ENCODE results near the gene DAND5. TPM values are rescaled to one million over a fixed set of nuclear protein-coding genes. Genes with fewer than 3 reads are reported as not detected.
A peak's percentile ranks its signal among the peaks of the same experiment; 100 is the strongest.

The DAND5 gene
- total and polyA plus RNA-seq, 9 of the 15 experiments (the other 6 are each of a cell fraction or from before 2014, with no cell fraction given), result 0.22 to 0.83 (median 0.60) TPM

DNA sequence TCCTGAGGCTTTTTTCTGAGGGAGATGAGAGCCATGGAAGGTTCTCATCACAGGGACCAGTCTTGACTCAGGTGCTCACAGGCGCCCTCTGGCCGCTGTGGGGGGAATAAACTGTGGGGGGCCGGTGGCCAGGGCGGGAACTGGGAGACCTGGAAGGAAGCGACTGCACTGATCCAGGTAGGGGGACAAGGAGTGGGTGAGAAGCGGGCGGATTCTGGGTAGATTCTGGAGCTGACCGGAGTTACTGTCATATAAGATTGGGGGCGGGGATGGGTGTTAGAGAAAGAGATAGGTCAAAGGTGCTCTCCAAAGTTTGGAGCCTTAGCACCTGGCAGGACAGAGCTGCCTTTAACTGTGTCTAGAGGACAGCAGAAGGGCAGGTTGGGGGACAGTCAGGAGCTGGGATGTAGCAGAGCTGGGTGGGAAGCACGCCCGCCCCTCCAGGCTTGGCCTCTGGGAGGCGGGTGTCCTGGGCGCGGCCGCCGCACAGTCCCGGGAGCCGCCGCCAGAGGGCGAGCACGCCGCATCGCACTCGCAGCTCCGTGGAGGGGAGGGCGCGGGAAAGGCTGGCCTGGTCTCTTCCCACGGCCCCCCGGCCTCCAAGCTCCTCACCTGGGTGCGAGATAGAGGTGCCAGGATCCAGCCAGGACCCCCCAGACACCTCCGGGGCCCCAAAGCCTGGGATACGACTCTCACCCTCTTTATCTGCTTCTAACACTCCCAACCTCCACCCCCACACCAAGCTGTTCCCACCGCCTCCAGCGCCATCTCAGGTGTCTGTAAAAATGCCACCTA lies 4.2 kb upstream of the DAND5 start (continued):
- TF ChIP-seq, protein P1, sequence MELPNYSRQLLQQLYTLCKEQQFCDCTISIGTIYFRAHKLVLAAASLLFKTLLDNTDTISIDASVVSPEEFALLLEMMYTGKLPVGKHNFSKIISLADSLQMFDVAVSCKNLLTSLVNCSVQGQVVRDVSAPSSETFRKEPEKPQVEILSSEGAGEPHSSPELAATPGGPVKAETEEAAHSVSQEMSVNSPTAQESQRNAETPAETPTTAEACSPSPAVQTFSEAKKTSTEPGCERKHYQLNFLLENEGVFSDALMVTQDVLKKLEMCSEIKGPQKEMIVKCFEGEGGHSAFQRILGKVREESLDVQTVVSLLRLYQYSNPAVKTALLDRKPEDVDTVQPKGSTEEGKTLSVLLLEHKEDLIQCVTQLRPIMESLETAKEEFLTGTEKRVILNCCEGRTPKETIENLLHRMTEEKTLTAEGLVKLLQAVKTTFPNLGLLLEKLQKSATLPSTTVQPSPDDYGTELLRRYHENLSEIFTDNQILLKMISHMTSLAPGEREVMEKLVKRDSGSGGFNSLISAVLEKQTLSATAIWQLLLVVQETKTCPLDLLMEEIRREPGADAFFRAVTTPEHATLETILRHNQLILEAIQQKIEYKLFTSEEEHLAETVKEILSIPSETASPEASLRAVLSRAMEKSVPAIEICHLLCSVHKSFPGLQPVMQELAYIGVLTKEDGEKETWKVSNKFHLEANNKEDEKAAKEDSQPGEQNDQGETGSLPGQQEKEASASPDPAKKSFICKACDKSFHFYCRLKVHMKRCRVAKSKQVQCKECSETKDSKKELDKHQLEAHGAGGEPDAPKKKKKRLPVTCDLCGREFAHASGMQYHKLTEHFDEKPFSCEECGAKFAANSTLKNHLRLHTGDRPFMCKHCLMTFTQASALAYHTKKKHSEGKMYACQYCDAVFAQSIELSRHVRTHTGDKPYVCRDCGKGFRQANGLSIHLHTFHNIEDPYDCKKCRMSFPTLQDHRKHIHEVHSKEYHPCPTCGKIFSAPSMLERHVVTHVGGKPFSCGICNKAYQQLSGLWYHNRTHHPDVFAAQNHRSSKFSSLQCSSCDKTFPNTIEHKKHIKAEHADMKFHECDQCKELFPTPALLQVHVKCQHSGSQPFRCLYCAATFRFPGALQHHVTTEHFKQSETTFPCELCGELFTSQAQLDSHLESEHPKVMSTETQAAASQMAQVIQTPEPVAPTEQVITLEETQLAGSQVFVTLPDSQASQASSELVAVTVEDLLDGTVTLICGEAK (IDR thresholded peaks at IDR 0.05), result 0 out of 2 replicates have a peak, but pooled peaks have one; percentile 66
- TF ChIP-seq, protein P1 (CRISPR knock-in tag; IDR thresholded peaks at IDR 0.05), result no peak
- TF ChIP-seq RFX1 (IDR thresholded peaks at IDR 0.05), result no peak
- TF ChIP-seq MCM2 (IDR thresholded peaks at IDR 0.05; ENCODE audit: low read depth), result no peak
- no peak; the same call in 1 of the 2 replicates for TF ChIP-seq ZNF384 (IDR thresholded peaks at IDR 0.05; ENCODE audit: low read depth, low read length)
- TF ChIP-seq ERF (CRISPR knock-in tag; IDR thresholded peaks at IDR 0.05), result no peak
- TF ChIP-seq SOX6 (IDR thresholded peaks at IDR 0.05), result 0 out of 2 replicates have a peak, but pooled peaks have one; percentile 46
- TF ChIP-seq MTA1 (IDR thresholded peaks at IDR 0.05; ENCODE audit: borderline replicate concordance), result peak; percentile 18; the same call in 1 of the 2 replicates
- peak; percentile 41 for TF ChIP-seq CC2D1A (IDR thresholded peaks at IDR 0.05)
- TF ChIP-seq ADNP (tag; IDR thresholded peaks at IDR 0.05), result no peak
- TF ChIP-seq, protein P2, sequence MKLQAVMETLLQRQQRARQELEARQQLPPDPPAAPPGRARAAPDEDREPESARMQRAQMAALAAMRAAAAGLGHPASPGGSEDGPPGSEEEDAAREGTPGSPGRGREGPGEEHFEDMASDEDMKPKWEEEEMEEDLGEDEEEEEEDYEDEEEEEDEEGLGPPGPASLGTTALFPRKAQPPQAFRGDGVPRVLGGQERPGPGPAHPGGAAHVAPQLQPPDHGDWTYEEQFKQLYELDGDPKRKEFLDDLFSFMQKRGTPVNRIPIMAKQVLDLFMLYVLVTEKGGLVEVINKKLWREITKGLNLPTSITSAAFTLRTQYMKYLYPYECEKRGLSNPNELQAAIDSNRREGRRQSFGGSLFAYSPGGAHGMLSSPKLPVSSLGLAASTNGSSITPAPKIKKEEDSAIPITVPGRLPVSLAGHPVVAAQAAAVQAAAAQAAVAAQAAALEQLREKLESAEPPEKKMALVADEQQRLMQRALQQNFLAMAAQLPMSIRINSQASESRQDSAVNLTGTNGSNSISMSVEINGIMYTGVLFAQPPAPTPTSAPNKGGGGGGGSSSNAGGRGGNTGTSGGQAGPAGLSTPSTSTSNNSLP (IDR thresholded peaks at IDR 0.05; ENCODE audit: borderline replicate concordance, low read depth, low read length), result no peak
- TF ChIP-seq CCNT2 (IDR thresholded peaks at IDR 0.05; ENCODE audit: borderline replicate concordance, extremely low read depth, insufficient read length, low read depth, low read length), result peak; percentile 63
- TF ChIP-seq RHOXF2B (CRISPR knock-in tag; conservative IDR thresholded peaks at IDR 0.05), result no peak
- TF ChIP-seq TEAD2 (tag; IDR thresholded peaks at IDR 0.05), result no peak
- no peak for TF ChIP-seq HNRNPH1 (optimal IDR thresholded peaks at IDR 0.05; ENCODE audit: low read depth, low read length)
- TF ChIP-seq, protein P3, sequence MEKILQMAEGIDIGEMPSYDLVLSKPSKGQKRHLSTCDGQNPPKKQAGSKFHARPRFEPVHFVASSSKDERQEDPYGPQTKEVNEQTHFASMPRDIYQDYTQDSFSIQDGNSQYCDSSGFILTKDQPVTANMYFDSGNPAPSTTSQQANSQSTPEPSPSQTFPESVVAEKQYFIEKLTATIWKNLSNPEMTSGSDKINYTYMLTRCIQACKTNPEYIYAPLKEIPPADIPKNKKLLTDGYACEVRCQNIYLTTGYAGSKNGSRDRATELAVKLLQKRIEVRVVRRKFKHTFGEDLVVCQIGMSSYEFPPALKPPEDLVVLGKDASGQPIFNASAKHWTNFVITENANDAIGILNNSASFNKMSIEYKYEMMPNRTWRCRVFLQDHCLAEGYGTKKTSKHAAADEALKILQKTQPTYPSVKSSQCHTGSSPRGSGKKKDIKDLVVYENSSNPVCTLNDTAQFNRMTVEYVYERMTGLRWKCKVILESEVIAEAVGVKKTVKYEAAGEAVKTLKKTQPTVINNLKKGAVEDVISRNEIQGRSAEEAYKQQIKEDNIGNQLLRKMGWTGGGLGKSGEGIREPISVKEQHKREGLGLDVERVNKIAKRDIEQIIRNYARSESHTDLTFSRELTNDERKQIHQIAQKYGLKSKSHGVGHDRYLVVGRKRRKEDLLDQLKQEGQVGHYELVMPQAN (IDR thresholded peaks at IDR 0.05; ENCODE audit: borderline replicate concordance), result peak; percentile 63; the same call in 1 of the 2 replicates

All from K562 (cell line).